Colonic mucosa (tissue), 4 donors: Measurements from ENCODE around the gene GGCT. TPM values are rescaled to one million over a fixed set of nuclear protein-coding genes. Genes with fewer than 3 reads are reported as not detected.

Experiments used
- DNase-seq: peaks from one replicate; pipeline ENCODE4 v3.0.0-alpha.2; 2020
- H3K27ac ChIP-seq: fragments of 200-600 bp; one replicate; pipeline ENCODE4 v1.8.0; 2021
- H3K27me3 ChIP-seq: fragments of 200-600 bp; one replicate; pipeline ENCODE4 v1.8.0; 2021
- H3K36me3 ChIP-seq: fragments of 200-600 bp; one replicate; pipeline ENCODE4 v1.8.0; 2021
- H3K4me1 ChIP-seq: fragments of 200-600 bp; one replicate; pipeline ENCODE4 v1.8.0; 2021; ENCODE audit warnings: mild to moderate bottlenecking
- H3K4me3 ChIP-seq: fragments of 200-600 bp; one replicate; pipeline ENCODE4 v1.8.0; 2021
- H3K9ac ChIP-seq, 2 donors: one replicate each; pipeline ENCODE4 v1.7.0; 2013; ENCODE audit warnings: control low read depth in 2 of 2, low read depth in 2 of 2, low read length in 2 of 2
- H3K9me3 ChIP-seq: fragments of 200-600 bp; one replicate; pipeline ENCODE4 v1.8.0; 2021
- intact Hi-C: fragments of 100-400 bp; cut with DNase I; formaldehyde crosslinking; loops from one replicate; pipeline ENCODE4 v1.14.1; 2022
- total RNA-seq, 2 donors: library from RNA; stranded (reverse); fragmentation: NEBNext Ultra II Directional in 1 of 2; extraction: Animal tissue kit (Norgen Biotek cat#: 25700) in 1 of 2; gene quantifications; one replicate each; pipeline ENCODE4 v1.2.1, GENCODE V29; 2021
- TF ChIP-seq, protein P1 (sequence below): fragments of 200-600 bp; IDR thresholded peaks from one replicate; pipeline ENCODE4 v1.8.0; 2022; ENCODE audit warnings: antibody characterized with exemption, mild to moderate bottlenecking
- donor health status: healthy.
- donor health status: DM: no; HTN: no; CAD: no.
- donor health status: DM: no; HTN: no; CAD: no.

The GGCT gene
- total RNA-seq, 2 donors from 2014 or later: 42.5 to 103 TPM

DNA sequence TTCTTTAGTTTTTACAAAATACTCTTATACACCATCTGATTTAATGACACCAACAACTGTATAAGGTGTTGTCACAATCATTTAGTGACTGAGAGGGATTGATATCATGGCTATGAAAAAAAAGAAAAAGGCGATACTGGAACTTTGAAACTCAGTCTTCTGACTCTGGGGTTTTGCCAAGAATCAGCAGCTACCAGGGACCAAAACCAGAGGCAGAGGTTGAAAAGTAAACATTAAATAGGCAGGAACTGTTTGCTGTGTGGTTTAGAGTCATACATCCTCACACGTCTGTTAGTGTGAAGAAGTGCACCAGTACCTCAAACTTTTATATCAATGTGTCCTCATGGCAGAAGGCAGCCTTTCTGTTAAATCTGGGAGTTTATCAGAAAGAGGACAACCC, 19.9 kb upstream of the GGCT start:
- TF ChIP-seq, protein P1, sequence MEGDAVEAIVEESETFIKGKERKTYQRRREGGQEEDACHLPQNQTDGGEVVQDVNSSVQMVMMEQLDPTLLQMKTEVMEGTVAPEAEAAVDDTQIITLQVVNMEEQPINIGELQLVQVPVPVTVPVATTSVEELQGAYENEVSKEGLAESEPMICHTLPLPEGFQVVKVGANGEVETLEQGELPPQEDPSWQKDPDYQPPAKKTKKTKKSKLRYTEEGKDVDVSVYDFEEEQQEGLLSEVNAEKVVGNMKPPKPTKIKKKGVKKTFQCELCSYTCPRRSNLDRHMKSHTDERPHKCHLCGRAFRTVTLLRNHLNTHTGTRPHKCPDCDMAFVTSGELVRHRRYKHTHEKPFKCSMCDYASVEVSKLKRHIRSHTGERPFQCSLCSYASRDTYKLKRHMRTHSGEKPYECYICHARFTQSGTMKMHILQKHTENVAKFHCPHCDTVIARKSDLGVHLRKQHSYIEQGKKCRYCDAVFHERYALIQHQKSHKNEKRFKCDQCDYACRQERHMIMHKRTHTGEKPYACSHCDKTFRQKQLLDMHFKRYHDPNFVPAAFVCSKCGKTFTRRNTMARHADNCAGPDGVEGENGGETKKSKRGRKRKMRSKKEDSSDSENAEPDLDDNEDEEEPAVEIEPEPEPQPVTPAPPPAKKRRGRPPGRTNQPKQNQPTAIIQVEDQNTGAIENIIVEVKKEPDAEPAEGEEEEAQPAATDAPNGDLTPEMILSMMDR: no peak
- intact Hi-C loops: no loop called here
- Histone ChIP-seq H3K27me3 (no peaks in the 10 kb centered on the region), H3K4me1 (no peaks in the 10 kb centered on the region), H3K4me3 (no peak overlapping the region), H3K27ac (no peak overlapping the region), H3K9me3 (no peaks in the 10 kb centered on the region), H3K9ac (no peak overlapping the region), H3K36me3 (no peaks in the 10 kb centered on the region)
- DNase-seq: no peak

DNA sequence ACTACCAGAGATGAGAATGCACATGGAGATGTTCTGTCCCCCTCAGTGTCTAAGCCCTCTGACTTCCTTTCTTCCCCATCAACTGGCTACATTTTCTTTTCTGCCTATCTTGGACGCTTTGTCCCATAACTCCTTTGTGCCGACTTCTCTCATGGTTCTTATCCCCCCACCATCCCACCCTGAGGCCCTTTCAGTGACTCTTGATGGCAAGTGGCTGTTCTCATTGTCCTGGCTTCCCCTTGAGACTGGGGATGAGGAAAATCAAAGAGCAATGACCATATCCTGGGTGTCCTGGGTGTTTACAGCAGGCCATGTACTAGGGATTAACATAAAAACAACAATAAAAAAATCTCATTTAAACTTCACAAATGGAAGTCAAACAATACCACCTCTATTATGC, 18.8 kb upstream of the GGCT start:
- Histone ChIP-seq H3K4me3 (no peak overlapping the region), H3K27ac (no peak overlapping the region), H3K9ac (no peak overlapping the region), H3K4me1 (no peaks in the 10 kb centered on the region), H3K9me3 (no peaks in the 10 kb centered on the region), H3K27me3 (no peaks in the 10 kb centered on the region), H3K36me3 (no peaks in the 10 kb centered on the region)
- TF ChIP-seq, protein P1: no peak
- intact Hi-C loops: no loop called here
- DNase-seq: no peak

DNA sequence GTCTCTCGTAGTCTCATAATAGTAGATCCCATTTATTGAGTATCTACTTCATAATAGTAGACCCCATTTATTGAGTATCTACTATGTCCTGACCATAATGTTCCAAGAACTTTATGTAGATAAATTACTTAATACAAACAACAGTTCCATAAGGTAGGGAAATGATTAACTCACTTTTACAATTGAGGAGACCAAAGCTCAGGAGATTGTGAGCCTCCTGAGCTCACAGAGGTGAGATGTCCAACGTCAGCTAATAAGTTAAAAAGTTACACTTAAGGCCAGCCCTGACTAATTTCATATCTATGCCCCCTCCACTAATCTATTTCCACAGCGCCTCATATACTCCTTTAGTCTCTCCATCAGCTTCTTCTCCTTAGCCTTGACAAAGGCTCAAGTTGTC, 17.5 kb upstream of the GGCT start:
- no peaks in the 10 kb centered on the region for H3K4me1 ChIP-seq

DNA sequence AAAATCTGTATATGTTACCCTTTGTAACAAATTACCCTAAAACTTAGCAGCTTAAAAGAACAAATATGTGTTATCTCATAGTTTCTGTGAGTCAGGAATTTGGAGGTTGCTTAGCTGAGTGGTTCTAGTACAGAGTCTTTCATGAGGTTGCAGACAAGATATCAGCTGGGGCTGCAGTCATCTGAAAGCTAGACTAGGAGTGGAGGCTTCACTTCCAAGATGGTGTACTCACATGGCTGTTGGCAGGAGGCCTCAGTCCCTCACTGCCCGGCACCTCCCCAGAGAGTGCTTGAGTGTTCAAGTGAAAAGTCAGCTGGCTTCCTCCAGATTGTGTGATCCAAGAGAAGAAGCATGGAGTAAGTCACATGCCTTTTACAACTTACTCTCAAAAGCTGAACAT, 16.9 kb upstream of the GGCT start:
- intact Hi-C loops: no loop called here
- Histone ChIP-seq H3K9me3 (no peaks in the 10 kb centered on the region), H3K9ac (no peak overlapping the region), H3K27ac (no peak overlapping the region), H3K4me1 (no peaks in the 10 kb centered on the region), H3K4me3 (no peak overlapping the region), H3K36me3 (no peaks in the 10 kb centered on the region), H3K27me3 (no peaks in the 10 kb centered on the region)
- TF ChIP-seq, protein P1: no peak
- peak; percentile 34 for DNase-seq

More for the DNA sequence above, 17.5 kb upstream of the GGCT start:
- Histone ChIP-seq H3K27ac (no peak overlapping the region), H3K4me3 (no peak overlapping the region), H3K9ac (no peak overlapping the region), H3K36me3 (no peaks in the 10 kb centered on the region), H3K27me3 (no peaks in the 10 kb centered on the region), H3K9me3 (no peaks in the 10 kb centered on the region)
- DNase-seq: no peak
- intact Hi-C loops: no loop called here
- TF ChIP-seq, protein P1: no peak

DNA sequence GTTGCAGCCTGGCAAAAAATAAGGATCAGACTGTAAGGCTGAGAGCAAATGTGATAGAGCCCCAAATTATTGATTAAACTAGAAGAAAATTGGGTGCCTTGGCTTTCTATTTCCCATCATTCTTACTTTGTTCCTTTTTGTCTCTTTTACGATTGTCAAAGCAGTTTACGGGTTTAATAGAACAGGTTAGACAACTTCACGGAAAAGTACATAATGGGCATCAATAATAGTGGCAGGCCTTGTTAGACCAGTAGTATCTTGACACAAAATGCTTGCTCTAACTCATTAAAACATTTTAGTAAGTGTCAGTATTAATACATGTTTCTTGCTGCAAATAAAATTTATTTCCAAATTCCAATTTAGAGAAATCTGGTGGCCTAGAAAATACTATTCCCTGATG, 14.5 kb upstream of the GGCT start:
- intact Hi-C loops: no loop called here
- no peaks in the 10 kb centered on the region for H3K27me3 ChIP-seq
- no peak overlapping the region for H3K9ac ChIP-seq
- no peak for DNase-seq
- H3K36me3 ChIP-seq: no peaks in the 10 kb centered on the region
- H3K9me3 ChIP-seq: no peaks in the 10 kb centered on the region
- no peaks in the 10 kb centered on the region for H3K4me1 ChIP-seq
- no peak overlapping the region for H3K4me3 ChIP-seq
- TF ChIP-seq, protein P1: no peak
- H3K27ac ChIP-seq: no peak overlapping the region

DNA sequence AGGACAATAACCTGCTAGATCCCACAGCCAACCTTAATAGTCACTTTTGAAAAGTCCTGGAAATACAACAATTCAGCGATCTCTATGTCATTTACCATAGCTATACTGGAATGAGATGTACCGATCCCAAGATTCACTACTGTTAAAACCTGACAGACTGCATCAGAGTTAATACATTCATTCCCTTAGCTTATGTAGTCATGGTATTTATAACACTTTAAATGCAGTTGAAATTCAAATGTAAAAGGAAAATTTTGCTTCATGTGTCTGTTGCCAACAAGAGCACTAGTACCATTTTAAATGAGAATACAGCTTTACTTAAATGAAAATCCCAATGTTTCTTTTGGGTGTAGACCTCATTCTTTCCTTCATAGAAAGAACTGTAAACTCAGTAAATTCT, 11.1 kb upstream of the GGCT start:
- intact Hi-C loops: no loop called here
- Histone ChIP-seq H3K9ac (no peak overlapping the region), H3K9me3 (no peaks in the 10 kb centered on the region), H3K4me3 (no peak overlapping the region), H3K36me3 (no peaks in the 10 kb centered on the region), H3K4me1 (no peaks in the 10 kb centered on the region), H3K27ac (no peak overlapping the region), H3K27me3 (no peaks in the 10 kb centered on the region)
- TF ChIP-seq, protein P1: no peak
- DNase-seq: no peak
